GM19452 (cell line): ENCODE results near the gene GET4.

Experiments
- ATAC-seq: cut with Tn5 transposase; IDR thresholded peaks from one replicate; pipeline ENCODE4 v1.9.1; 2021; ENCODE audit not compliant: unreplicated experiment

GET4 gene, protein sequence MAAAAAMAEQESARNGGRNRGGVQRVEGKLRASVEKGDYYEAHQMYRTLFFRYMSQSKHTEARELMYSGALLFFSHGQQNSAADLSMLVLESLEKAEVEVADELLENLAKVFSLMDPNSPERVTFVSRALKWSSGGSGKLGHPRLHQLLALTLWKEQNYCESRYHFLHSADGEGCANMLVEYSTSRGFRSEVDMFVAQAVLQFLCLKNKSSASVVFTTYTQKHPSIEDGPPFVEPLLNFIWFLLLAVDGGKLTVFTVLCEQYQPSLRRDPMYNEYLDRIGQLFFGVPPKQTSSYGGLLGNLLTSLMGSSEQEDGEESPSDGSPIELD

DNA sequence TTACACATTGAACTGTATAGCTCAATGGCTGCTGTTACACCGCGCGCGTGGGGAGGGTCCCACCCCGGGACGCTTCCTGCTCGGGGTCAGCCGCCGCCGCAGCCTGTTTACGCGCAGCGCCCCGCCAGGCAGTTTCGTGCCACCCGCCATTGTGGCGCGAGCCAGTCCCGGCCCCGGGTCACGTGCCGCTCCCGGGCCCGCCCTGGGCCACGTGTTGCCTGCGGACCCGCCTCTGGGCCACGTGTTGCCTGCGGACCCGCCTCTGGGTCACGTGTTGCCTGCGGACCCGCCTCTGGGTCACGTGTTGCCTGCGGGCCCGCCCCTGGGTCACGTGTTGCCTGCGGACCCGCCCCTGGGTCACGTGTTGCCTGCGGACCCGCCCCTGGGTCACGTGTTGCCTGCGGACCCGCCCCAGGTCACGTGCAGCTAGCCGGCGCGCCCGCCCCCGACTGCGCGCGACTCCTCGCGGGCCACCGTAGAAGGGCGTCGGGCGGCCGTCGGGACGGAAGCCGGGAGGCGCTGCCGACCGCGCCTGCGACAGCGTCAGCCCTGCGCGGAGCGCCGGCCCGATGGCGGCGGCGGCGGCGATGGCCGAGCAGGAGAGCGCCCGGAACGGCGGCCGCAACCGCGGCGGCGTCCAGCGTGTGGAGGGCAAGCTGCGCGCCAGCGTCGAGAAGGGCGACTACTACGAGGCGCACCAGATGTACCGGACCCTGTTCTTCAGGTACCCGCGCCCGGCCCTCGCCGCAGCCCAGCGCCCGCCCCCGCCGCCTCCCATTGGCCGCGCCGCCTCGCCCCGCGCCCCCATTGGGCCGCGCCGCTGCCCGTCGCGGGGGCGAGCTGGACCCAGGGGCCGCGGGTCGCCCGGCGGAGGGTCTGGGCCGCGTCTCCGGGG is at the start of gene GET4:
Gene GET4 (plus strand): TSS at position 478 of the 895 bp plus-strand sequence. CDS start 92 bp downstream, at position 570.
- ATAC-seq, result peak; percentile 72

DNA sequence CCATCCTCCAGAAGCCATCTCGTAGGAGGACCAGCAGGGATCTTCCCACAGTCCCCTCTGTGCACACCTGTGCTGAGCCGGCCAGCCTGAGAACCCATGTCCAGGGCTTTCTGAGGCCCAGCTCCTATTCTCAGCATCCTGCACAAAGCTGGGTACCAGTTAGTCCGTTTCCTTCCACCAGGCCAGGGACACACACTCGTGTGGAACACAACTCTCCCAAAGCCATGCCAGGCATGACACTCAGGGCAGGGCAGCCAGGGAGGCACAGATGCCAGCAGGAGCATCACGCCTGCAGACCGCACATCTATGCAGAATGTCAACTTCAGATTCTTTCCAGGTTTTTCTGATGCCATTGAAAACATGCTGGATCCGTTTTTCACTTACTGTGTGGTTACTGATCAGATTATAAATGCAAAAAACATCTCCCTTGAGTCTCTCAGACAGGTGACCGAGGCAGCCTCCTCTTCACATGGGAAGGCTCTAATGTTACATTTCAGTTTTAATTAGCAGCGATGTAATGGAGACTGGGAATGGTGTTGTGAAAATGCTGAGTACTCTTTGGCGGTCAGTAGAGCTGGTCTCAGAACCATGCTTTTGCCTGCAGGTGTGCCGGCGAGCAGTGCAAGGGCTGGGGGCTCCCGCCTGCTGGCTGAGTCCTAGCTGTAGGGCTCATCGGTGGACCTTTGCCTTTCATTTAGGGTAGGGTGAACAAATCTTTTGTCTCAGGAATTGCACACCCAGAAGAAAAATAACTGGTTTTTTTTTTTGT is 47.4 kb upstream of the GET4 start:
- no peak for ATAC-seq

DNA sequence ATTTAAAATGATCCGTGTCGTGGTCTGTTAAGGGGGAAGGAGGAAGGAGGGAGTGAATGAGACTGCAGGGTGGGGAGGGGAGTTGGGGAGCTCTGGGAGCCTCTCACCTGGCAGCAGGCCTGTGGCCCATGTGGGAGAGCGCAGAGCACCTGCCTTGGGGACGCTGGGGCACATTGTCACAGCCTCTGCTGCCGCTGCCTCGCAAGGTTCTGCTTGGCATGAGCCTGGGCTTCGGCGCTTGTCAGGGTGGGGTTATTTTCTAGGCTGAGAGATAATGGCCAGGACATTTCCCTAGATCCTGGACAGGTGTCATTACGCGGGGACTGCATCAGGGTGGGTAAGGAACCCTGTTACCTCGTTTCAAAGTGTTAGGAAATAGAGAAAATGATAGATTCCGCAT is 46.3 kb upstream of the GET4 start:
- no peak for ATAC-seq

DNA sequence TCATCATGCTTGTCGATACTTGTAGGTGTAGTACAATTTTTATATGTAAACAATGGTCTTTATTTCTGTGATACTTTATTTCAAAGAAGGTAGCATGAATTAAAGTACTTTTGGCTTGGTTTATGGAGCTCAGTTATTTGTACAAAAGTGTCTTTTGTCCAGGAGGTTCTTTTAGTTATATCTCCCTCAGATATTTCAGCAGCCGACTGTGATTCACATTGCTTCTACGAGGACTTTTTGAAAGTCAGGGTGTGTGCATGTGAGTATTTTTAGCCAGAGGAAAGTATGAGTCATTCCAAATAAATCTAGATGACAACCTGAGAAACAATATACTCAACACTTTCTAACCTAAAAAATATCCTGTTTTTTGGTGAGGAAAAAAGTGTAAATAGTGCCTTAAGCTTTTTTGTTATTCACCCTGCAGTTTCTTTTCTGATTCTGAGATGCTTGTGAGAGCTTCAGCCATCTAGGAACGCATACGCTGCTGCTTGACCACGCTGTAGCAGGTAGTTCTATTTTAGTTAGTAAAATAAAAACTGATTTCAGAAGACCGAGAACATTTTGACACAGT is 44.7 kb upstream of the GET4 start:
- peak; percentile 55 for ATAC-seq

DNA sequence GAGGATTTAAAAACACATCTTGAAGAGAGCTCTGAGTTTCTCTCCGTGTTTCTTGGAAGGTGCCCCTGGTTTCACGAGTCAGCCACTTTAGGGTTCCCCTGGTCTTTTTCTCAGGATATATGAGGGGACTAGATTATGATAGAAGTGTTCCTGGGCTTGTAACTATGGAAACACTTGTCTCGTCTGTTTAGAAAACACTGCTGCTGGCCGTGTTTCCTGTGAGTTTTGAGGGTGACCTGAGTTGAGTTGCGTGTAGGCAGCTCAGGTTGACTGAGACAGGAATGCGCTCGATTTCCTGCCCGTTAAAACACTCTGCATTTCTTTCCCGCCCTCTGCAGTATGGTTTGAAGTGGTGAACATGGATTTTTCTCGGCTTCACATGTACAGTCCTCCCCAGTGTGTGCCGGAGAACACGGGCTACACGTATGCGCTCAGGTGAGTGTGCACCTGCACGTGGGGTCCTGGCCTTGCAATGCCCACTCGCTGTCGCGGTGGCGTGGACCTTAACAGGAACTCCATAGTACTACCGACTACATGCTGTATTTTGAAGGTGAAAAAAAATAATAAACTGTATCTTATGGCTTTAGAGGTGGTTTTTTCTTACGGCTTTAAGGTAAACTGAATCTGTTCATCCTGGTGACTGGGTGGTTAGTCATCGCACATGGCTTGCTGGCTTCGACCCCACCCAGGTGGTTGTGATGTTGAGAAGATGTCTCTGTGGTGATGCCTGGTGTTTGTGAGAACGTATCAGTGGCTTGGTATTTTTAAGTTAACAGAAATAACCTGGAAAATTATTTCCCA is 44.0 kb upstream of the GET4 start, which contains the start of gene SUN1:
Gene SUN1 (plus strand): TSS at position 310 of the 801 bp plus-strand sequence. CDS start 49 bp downstream, at position 359.
- peak; percentile 51 for ATAC-seq

DNA sequence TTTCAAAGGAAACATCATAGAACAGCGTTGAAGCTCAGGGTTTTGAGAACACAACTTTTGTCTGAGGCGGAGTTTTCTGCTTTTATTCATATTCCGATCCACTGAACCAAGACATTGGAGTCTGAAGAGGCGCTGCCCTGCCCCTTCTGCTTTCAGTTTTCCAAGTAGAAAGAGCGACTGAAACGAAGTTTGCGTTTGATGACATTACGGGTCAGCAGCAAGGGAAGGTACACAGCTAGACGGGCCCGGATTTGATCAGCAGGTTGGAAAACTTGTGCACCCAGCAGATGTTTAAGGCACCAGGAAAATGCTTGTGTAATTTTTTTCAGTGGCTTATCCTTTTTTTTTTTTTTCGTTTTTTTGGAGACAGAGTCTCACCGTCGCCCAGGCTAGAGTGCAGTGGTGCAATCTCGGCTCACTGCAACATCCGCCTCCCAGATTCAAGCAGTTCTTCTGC is 43.4 kb upstream of the GET4 start:
- ATAC-seq, result no peak

DNA sequence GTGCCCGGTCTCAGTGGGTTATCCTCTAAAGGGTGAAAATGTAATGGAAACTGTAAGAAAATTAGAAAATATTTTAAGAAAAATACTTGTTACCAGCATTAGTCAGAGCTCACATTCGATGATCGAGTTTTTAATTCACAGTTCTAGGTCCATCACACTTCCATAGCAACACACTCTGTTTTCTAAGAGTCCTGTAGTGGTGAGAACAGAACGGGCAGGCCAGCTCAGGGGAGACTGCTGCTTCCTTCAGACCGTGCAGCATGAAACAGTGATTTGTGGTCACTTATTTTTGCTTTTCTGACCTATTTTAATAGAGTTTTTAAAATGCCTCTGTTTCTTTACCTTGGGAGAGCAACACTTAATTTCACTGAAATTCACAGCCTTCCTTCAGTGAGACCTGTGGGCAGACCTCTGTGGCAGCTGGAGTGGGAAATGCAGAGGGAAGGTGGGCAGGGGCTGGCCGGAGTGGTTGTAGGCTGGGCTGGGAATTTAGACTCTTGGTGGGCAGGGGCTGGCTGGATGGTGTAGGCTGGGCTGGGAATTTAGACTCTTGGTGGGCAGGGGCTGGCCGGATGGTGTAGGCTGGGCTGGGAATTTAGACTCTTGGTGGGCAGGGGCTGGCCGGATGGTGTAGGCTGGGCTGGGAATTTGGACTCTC is 42.6 kb upstream of the GET4 start:
- no peak for ATAC-seq

DNA sequence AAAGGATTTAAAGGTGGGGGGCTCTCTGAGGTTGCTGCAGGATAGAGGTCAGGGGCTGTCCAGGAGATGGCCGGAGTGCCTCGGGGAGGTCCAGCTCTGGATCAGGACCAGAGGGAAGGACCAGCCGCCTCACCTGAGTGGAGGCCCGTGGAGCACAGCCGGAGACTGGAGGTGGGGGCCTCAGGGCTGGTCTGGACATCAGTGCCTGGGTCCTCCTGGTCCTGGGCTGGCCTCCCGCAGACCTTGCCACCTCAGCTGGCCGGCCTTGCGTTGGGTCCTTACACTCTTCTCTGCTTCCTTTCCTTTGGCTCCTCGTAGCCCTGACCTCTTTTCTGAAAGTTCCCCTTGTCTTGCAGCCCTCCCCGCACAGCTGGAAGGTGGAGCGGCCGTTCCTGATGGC is 42.1 kb upstream of the GET4 start:
- no peak for ATAC-seq

DNA sequence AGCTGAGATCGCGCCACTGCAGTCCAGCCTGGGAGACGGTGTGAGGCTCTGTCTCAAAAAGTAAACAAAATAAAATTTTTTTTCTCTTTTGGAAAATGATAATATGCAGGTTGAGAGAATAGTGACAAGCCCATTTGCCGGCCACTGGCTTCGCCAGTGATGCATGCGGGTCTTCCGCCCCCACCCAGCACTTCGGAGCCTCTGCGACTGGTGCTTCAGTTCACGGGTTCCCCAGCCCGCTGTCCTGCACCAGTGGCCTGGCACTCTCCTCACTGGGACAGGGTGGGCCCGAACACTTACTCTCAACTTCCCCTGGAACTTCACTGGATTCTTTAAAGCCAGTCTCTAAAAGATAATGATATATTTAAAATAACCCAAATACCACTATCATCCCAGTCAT is 41.3 kb upstream of the GET4 start:
- no peak for ATAC-seq

DNA sequence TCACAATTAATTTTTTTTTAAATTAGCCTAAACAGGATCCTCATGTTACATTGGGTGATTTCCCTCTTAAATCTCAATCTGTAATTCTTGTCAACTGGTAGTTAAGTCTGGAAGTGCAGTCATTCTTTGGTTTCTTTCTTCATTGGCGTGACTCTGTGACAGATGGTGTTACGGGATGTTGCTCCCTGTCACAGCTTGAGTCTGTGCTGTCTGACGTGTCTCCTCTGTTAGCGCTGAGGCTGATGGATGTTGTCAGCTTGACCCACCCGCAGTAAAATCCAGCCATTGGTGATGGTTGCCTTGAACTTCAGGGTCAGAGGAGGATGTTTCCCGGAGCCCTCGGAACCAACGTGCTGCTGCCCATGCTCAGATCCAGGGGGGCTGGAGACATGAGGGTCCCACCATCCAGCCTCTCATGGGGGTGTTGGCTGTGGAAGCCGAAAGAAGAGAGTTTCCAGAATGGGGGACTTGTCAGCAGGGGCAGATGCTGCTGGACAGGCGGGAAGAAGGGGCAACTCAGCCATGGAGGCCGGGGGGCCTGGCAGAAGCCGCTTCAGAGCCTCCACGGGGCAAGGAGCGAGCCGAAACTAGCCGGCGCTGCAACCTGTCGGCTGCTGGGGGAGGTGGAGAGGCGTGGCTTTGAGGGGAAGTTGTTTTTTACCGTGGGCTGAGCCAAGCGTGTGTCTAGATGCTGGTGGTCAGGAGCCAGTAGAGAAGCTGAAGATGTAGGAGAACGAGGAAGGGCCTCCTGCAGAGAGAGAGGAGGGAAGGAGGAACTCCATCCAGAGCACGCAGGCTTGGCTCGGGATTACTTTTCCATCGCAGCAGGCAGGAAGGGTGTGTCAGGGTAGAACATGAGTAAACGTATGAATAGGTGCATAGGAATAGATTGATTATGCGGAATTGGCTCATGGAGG is 40.6 kb upstream of the GET4 start:
- no peak for ATAC-seq

DNA sequence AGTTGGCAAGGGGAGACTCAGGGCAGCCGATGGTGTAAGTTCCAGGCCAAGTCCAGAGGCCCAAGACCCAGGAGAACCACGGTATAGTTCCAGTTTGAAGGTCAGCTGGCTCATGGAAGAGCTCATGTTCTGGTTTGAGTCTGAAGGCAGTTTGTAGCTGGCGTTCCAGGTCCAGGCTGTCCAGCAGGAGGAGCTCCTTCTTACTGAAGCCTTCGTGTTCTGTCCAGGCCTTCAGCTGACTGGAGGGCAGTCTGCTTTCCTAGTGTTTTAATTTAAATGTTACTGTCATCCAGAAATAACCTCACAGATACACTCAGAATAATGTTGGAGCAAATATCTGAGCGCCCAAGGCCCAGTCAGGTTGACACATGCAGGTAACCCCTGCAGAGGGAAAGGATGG is 39.9 kb upstream of the GET4 start:
- no peak for ATAC-seq

DNA sequence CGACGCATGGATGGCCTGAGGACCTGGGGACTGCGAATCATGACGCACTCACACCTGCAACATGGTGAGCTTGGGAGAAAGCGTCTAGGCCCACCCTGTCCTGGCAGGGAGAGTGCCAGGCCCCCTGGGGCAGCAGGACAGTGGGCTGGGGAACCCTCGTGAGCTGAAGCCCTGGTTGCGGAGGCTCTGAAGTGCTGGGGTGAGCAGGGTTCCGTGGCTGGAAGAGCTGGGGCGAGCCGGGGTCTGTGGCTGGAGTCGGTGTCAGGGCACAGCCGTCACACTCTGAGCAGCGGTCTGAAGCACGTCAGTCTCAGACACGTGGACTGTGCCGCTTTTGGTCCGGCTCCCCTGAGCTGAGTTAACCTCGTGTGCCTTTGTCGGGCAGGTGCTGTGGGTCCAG is 39.4 kb upstream of the GET4 start:
- ATAC-seq, result no peak

DNA sequence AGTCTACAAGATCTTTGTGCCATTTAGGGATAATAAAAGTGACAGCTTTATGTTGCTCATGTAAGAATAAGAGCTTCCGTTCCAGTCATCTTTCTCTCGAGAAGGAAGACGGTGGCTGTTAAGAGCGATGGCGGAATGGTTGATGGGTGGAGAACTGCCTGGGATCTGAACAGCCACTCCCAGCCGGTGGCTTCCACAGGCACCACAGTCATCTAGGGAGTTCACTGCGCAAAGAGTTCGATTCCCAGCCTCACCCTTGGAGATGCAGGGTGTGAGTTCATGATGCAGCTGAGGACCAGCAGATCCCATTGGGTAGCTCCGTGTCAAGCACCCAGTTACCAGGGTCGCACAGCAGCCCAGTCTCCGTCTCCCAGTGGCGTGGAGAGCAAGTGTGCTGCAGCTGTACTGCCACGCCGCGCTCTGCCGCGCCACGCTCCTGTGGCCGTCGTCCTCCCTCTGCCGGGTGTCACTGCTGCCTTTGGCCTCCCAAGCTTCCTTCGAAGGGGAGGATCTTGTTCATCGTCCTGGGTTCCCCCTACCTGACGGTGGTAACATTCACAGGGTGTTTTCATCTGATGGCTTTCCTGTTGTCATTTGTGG is 36.3 kb upstream of the GET4 start:
- no peak for ATAC-seq

DNA sequence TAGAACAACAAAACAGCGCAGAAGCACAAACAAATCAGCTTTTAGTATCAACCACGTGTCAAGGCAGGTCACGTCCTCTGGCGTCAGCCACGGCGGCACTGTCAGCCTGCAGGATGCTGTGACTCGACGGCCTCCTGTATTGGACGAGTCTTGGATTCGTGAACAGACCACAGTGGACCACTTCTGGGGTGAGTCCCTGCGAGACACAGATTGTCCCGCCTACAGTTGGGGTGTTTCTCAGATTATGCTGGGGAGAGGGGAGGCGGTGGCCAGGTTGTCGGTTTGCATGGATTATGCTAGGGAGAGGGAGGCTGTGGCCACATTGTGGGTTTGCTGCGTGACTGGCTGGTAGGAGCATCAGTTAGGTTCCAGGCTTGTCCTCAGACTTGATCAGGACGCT is 34.4 kb upstream of the GET4 start:
- no peak for ATAC-seq

DNA sequence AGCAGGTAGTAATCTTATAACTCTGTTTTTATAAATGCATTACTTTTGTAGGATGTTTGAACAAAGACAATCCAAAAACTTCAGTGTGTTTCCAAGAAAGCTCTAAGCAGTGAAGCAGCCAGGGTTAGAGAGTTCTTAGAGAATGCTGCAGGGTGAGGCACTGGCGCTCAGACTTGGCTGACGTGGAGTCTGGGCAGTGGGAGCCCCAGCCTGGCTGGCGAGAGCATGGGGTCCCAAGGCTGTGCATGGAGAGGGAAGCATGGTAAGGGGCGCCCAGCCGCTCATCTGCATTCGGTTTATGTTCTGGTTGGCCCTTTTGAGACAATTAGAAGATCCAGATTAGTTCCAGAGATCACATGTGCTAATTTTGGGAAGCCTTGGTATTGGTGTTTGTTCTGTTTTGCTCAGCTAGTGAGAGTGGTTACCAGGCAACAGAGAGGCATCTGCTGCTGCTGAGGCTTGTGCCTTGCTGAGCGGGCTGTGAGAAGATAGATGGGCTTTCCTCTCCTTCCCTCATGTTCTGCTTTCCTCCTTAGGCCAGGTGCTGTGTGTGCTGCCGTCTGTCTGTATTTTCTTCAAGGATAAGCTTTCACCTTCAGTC is 33.8 kb upstream of the GET4 start:
- no peak for ATAC-seq

DNA sequence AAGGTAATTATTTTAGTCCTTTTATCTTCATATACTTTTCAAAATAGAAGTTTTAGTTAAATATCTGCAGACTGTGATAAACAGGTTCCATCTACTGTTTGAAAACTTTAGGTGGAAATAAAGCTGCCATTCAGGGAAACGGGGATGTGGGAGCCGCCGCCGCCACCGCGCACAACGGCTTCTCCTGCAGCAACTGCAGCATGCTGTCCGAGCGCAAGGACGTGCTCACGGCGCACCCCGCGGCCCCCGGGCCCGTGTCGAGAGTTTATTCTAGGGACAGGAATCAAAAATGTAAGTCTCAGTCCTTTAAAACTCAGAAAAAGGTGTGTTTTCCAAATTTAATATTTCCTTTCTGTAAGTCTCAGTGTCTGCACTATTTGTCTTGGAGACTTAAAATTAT is 33.1 kb upstream of the GET4 start:
- no peak for ATAC-seq

DNA sequence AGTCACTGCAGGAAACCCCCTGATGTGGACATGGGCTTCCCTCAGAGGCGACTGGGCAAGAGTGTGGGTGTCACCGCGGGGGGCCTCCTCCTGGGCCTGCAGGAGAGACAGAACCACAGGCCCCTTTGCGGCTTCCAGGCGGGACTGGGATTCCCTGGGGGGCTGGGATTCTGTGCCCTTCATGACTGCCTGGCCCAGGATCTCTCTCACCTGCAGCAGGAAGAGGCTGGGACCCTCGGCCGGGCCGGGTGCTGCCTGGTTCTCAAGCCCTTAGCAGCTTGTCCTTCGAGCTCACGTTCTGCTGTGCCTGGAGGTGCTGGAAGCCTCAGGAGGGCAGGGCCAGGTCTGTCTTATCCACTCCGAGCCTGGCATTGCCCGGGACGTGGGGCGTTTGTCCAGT is 32.3 kb upstream of the GET4 start:
- no peak for ATAC-seq

DNA sequence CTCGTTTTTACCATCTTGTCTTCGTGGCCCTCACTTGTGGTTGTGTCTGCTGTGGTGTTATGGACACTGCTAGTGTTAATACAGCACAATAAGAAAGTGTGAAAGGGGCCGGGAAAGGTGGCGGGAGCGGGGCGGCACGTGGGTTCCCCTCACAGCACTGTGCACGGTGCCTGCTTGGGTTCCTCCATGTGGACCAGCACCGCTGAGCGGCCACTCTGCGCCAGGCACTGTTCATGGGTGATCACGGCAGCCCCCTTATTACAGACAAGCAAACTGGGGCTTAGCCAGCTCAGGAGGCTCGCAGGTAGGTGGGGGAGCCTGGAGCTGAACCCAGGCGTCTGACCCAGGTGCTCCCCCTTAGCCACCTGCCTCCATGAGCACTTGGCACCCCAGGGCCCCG is 31.8 kb upstream of the GET4 start:
- no peak for ATAC-seq
